Measurements from ENCODE around the gene TMEM62. TPM values are rescaled to one million over a fixed set of nuclear protein-coding genes. Genes with fewer than 3 reads are reported as not detected.

The TMEM62 gene
- total RNA-seq, 2 experiments from 2014 or later: 24.2 to 27.4 TPM

- no peaks in the 10 kb centered on the region for H3K4me1 ChIP-seq (ENCODE audit: insufficient read depth, low read length, poor library complexity, severe bottlenecking)
- BruUV-seq (replicated peaks): no TSS peak
- H3K9me3 ChIP-seq (ENCODE audit: low read length): no peaks in the 10 kb centered on the region
- no peak overlapping the region for H3K4me2 ChIP-seq (ENCODE audit: low read length)
- H3K36me3 ChIP-seq (ENCODE audit: insufficient read depth, low read length): no peaks in the 10 kb centered on the region
- H4K20me1 ChIP-seq (ENCODE audit: insufficient read depth, low read length): no peaks in the 10 kb centered on the region
- intact Hi-C loops (cut with micrococcal nuclease; ENCODE audit: unreplicated experiment): no loop called here
- ChIA-PET CTCF (ENCODE audit: unreplicated experiment) (no interaction called here), POLR2A (no interaction called here)
- no peaks in the 10 kb centered on the region for H3K79me2 ChIP-seq (ENCODE audit: insufficient read depth, low read depth, low read length)
- TF ChIP-seq, protein P1, sequence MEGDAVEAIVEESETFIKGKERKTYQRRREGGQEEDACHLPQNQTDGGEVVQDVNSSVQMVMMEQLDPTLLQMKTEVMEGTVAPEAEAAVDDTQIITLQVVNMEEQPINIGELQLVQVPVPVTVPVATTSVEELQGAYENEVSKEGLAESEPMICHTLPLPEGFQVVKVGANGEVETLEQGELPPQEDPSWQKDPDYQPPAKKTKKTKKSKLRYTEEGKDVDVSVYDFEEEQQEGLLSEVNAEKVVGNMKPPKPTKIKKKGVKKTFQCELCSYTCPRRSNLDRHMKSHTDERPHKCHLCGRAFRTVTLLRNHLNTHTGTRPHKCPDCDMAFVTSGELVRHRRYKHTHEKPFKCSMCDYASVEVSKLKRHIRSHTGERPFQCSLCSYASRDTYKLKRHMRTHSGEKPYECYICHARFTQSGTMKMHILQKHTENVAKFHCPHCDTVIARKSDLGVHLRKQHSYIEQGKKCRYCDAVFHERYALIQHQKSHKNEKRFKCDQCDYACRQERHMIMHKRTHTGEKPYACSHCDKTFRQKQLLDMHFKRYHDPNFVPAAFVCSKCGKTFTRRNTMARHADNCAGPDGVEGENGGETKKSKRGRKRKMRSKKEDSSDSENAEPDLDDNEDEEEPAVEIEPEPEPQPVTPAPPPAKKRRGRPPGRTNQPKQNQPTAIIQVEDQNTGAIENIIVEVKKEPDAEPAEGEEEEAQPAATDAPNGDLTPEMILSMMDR (conservative IDR thresholded peaks at IDR 0.05; ENCODE audit: low read length): no peak
- no peak for TF ChIP-seq EZH2phosphoT487 (IDR thresholded peaks at IDR 0.05; ENCODE audit: borderline replicate concordance, low read depth, low read length)
- H3K9me2 ChIP-seq (ENCODE audit: insufficient read depth, low read length): no peaks in the 10 kb centered on the region
- DNase-seq (ENCODE audit: low spot score): no peak
- no peak overlapping the region for H3K27ac ChIP-seq (ENCODE audit: low read depth, low read length, poor library complexity, severe bottlenecking)
- H2AFZ ChIP-seq (ENCODE audit: low read length): no peak overlapping the region
- H3K4me3 ChIP-seq (ENCODE audit: low read depth, low read length, poor library complexity, severe bottlenecking): no peak overlapping the region
Observed at GRCh38 chr15:43208052-43209002, 74.9 kb downstream of the TMEM62 start.

DNA sequence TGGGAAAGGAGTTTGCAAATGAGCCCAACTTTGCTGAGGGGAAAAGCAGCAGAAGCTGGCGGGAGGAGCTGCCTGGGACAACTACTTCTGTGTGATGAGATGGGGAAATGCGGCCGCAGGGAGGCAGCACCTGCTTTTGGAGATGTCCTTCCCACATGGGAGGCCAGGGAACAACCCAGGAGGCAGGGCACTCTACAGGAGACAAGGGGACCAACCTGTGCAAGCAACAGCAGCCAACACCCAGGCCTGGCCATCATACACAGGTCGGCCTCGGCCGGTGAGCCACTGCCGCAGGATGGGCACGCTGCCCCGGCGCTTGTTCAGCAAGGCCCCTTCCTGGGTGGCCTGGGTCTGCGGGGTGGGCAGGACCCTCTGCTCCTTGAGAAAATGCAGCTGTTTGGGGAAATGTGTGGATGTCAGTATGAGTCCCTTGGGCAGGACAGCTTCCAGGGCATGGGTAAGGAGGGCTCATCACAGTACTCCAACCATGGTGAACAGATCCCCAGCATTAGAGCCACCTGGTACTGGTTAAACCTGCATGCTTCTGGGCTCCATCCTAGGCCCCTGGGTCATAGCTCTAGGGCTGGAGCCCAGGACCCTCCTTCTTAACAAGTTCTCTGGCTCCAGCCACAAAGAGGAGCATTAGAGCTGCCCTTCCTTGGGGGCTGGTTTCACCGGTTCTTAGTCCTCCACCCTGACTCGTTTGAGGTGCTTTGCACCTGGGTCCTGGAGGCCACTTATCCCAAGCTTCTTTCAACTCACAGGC is 75.9 kb downstream of the TMEM62 start:
- DNase-seq (ENCODE audit: low spot score): no peak
- Histone ChIP-seq H3K36me3 (ENCODE audit: insufficient read depth, low read length) (no peaks in the 10 kb centered on the region), H3K4me1 (ENCODE audit: insufficient read depth, low read length, poor library complexity, severe bottlenecking) (no peaks in the 10 kb centered on the region), H3K9me2 (ENCODE audit: insufficient read depth, low read length) (no peaks in the 10 kb centered on the region), H3K79me2 (ENCODE audit: insufficient read depth, low read depth, low read length) (no peaks in the 10 kb centered on the region), H3K4me3 (ENCODE audit: low read depth, low read length, poor library complexity, severe bottlenecking) (no peak overlapping the region), H3K27ac (ENCODE audit: low read depth, low read length, poor library complexity, severe bottlenecking) (no peak overlapping the region), H2AFZ (ENCODE audit: low read length) (no peak overlapping the region), H3K9me3 (ENCODE audit: low read length) (no peaks in the 10 kb centered on the region), H3K4me2 (ENCODE audit: low read length) (no peak overlapping the region), H4K20me1 (ENCODE audit: insufficient read depth, low read length) (no peaks in the 10 kb centered on the region)
- intact Hi-C loops (cut with micrococcal nuclease; ENCODE audit: unreplicated experiment): no loop called here
- POLR2A ChIA-PET: no interaction called here
- TF ChIP-seq EZH2phosphoT487 (IDR thresholded peaks at IDR 0.05; ENCODE audit: borderline replicate concordance, low read depth, low read length): no peak
- TF ChIP-seq, protein P1 (conservative IDR thresholded peaks at IDR 0.05; ENCODE audit: low read length): no peak
- BruUV-seq (replicated peaks): no TSS peak
- CTCF ChIA-PET (ENCODE audit: unreplicated experiment): no interaction called here
